Astrocyte (in vitro differentiated cells and primary cell): ENCODE data around the gene DPPA5.

ENCODE experiments used
- CTCF ChIP-seq: IDR thresholded peaks from 2 replicates; pipeline ENCODE4 v1.5.1; 2011; ENCODE audit warnings: low read depth, mild to moderate bottlenecking, inconsistent platforms, low read length, moderate library complexity; ENCODE audit not compliant: insufficient read depth
- EZH2 ChIP-seq: IDR thresholded peaks from 2 replicates; pipeline ENCODE4 v1.6.1; 2012; ENCODE audit warnings: mild to moderate bottlenecking, low read length, inconsistent platforms; ENCODE audit not compliant: insufficient read depth

GRCh38 chr6:73328790-73329189, 25.3 kb downstream of the DPPA5 start:
- TF ChIP-seq CTCF (no peak), EZH2 (no peak)
